GM12872 (cell line): ENCODE measurements around the gene GALNT15.

Experiments
- CTCF ChIP-seq: IDR thresholded peaks from 3 replicates; pipeline ENCODE4 v1.5.1; 2011; ENCODE audit warnings: low read depth, mild to moderate bottlenecking, low read length, moderate library complexity; ENCODE audit not compliant: insufficient read depth

The GALNT15 gene

GRCh38 chr3:16249336-16249735, 74.9 kb downstream of the GALNT15 start:
- peak; percentile 69 for TF ChIP-seq CTCF

GRCh38 chr3:16249886-16250285, 75.4 kb downstream of the GALNT15 start:
- no peak for TF ChIP-seq CTCF

GRCh38 chr3:16251316-16252085, 77.0 kb downstream of the GALNT15 start:
- no peak for TF ChIP-seq CTCF

GRCh38 chr3:16252243-16252978, 77.9 kb downstream of the GALNT15 start:
- TF ChIP-seq CTCF, result no peak

GRCh38 chr3:16252988-16253387, 78.5 kb downstream of the GALNT15 start:
- TF ChIP-seq CTCF, result no peak

- TF ChIP-seq CTCF, result no peak
These were observed 79.1 kb downstream of the GALNT15 start for GRCh38 chr3:16253601-16254000.

GRCh38 chr3:16254916-16255315, 80.4 kb downstream of the GALNT15 start:
- TF ChIP-seq CTCF, result no peak
